NCI-H2081 treated with DMSO at 0.1 percent for 48 hours (cell line): ENCODE data around the gene UTS2B.

Experiments
- DNase-seq: peaks from one replicate; lab custom pipeline; 2025; lab: John Stamatoyannopoulos, UW

The UTS2B gene

DNA sequence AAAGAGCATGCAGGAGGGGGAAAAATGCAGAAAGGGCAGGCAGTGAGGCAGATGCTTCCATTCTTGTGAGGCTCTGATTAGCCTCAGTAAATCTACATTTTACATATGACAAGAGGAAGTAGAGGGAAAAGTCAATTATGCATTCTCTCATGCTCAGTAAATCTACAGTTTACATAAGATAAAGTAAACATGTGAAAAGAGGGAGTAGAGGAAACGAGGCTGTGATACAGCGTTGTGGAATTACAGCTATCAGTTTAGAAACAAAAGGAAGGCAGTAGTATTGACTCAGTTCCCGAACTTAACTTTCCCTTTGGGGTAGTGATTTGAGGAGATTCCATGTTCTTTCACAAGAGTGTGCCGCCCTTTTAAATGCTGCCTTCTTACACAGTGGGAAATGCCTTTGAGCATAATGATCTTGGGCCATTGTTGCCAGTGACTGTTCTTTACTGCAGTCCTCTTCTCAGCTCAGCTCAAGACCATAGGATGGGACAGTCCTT is 92.0 kb downstream of the UTS2B start:
- DNase-seq = no peak

DNA sequence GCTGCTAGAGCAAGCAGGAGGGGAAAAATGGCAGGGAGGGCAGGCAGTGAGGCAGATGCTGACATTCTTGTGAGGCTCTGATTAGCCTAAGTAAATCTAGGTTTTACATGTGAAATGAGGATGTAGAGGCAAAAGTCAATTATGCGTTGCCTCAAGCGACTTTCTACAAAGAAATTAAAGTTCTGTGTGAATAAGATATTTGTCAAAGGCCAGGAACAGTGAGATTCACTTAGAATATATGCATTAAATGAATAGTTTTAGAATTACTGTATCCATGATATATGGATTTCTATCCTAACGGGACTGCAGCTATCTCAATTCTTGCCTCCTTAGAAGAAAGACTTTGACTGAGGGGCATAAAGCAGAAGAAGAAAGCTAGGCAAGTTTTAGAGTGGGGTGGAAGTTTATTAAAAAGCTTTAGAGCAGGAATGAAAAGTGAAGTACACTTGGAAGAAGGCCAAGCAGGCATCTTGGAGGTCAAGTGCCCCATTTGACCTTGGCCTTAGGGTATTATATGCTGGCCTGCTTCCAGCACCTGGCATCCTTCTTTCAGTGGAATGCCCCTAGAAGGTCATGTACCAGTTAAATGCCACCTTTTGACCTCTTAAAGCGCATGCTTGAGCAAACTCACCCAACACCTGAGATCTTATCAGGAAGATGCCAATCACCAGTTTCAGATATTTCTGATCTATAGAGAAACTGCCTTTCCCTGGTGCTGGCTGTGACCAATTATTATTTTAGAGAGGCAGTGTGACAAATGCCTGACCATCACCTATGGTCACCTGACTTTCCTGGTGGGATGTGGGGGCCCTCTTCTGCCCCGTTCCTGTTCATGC is 93.1 kb downstream of the UTS2B start:
- no peak for DNase-seq

DNA sequence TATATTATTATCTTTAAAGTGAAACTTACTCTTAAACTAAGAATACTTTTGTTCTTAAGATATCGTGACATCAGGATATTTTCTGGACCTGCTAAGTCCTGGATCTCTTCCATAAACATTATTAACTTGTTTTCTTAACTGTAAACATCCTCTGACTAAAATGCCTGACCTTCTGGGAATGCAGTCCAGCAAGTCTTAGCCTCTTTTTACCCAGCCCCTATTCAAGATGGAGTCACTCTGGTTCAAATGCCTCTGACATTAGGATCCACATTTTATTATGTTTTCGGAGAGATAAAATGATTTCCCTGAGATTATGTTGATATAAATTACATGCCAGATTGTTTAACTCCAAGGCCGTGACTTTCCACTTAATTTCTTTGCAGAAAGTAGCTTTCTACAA is 93.7 kb downstream of the UTS2B start:
- no peak for DNase-seq

DNA sequence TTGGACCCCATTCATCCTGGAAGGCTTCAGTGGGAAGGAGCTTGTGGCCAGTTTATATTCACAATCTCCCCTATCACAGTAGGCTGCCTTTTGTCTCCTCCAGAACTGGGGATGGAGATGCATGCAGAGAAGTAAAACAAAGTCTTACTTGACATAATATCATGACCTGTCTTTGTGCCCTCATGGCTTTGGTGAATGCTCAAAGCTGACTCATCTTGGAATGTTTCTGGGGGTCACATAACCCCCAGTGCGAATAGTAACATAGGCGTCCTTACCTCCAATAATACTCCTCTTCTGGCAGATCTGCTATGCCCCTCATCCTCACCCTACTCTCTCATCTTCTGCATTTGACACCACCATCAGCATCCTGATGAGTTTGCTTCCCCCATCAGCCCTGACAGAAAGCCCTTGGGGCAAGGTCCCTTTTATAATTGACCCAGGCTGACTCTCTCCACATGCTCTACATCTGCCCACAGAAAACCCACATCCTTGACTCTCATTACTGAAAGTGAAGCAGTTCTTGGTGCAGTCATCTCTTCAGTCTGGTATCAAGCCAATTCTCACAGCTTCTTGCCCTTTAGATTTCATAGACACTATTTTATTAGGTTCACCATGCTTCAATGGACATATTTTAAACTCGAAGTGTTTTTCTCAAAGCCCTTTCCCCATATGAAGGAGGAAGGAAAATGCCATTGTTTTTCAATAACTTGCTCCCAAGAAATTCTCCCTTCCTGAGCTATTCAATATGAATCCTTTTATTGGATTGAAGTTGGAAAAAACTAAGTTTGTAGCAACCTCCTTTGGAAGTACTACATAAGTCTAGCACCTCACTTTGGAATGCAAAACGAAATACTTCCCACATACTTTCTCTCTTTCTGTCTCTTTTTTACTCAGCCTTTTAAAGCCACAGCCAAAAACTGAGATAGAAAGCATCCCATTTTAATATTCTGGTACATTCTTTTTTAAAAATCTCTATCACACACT is 94.7 kb downstream of the UTS2B start:
- no peak for DNase-seq

DNA sequence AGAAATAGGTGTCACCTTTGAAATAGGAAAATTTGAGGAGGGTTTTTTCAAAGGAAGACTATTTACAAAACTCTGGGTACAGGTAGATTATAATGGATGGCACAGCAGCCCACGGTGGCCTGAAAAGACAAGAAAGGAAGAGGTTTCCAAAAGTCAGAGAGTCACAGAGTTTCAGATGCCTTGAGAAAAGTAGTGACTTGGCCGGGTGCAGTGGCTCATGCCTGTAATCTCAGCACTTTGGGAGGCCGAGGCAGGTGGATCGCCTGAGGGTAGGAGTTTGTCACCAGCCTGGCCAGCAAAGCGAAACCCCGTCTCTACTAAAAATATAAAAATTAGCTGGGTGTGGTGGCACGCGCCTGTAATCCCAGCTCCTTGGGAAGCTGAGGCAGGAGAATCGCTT is 96.1 kb downstream of the UTS2B start:
- DNase-seq = no peak

DNA sequence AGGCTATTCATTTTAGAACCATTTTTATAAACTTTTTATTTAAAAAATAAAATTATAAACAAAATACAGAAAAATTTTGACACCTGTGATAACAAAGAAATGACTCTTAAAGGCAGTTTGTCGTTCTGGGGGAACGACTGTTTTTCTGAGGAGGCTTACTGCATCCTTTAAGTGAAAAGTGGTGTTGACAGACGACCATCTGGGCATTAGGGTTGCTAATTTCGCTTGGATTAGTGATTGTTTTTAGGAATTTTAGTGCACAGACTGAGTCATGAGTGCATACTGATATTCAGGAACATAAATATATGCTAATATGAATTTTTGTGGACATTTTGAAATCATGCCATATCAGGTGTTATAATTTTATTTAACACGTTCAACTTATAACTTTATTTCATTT is 102.8 kb downstream of the UTS2B start:
- DNase-seq = no peak

DNA sequence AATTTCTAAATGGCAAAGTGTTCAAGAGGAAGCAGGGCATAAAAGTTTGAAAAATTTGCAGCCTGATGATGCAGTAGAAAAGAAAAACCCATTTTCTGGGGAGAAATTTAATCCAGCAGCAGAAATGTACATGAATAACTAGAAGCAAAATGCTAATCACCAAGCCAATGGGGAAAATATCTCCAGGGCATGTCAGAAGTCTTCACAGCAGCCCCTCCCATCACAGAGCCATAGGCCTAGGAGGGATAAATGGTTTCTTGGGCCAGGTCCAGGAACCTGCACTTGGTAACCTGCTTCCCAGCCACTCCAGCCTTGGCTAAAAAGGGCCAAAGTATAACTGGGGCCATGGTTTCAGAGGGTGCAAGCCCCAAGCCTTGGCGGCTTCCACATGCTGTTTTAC is 108.7 kb downstream of the UTS2B start:
- DNase-seq = no peak

DNA sequence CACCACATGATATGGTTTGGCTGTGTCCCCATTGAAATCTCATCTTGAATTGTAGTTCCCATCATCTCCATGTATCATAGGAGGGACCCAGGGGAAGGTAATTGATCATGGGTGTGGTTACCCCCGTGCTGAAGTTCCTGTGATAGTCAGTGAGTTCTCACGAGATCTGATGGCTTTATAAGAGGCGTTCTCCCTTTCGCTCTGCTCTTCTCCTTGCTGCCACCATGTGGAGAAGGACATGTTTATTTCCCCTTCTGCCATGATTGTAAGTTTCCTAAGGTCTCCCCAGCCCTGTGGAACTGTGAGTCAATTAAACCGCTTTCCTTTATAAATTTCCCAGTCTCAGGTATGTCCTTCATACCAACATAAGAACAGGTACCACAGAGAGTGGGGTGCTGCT is 109.4 kb downstream of the UTS2B start:
- DNase-seq = no peak

DNA sequence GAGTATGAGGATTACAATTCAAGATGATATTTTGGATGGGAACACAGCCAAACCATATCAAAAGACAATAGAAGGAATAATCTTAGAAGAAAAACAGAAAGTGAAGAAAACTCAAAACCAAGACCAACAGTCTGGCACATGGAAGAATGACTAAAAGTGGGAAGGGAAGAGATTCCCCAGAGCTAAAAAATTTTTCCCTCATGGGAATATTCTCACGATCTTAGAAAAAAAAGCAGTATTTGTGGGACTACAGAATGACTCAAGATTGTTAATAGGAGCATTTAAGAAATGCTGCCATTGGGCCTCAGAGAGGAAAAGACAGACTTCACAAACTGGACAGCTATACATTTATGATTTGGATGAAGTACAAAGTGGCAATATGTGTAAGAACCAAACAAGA is 113.0 kb downstream of the UTS2B start:
- no peak for DNase-seq
